Osteoblast (primary cell): Measurements from ENCODE around the gene FKBP11. TPM values are rescaled to one million over a fixed set of nuclear protein-coding genes. Genes with fewer than 3 reads are reported as not detected.
"Not testable (repeated sequence)": the region's sequence is repeated elsewhere in the genome, so short reads cannot be mapped to it uniquely, and the experiment has no call there.

Source experiments
- DNase-seq: peaks from one replicate; pipeline ENCODE4 v3.0.0; 2011; ENCODE audit warnings: low spot score, mixed read lengths; ENCODE audit not compliant: insufficient read length; ENCODE audit errors: missing footprints
- H2AFZ ChIP-seq: 2 replicates; pipeline ENCODE4 v1.6.0; 2011; ENCODE audit warnings: mild to moderate bottlenecking, low read length
- H3K27ac ChIP-seq: 2 replicates; pipeline ENCODE4 v1.5.1; 2011; ENCODE audit warnings: mild to moderate bottlenecking, low read depth, low read length, moderate library complexity
- H3K27me3 ChIP-seq: 2 replicates; pipeline ENCODE4 v1.6.0; 2012; ENCODE audit warnings: mild to moderate bottlenecking, control low read depth, inconsistent platforms, low read length, moderate library complexity; ENCODE audit not compliant: insufficient read depth
- H3K36me3 ChIP-seq: 2 replicates; pipeline ENCODE4 v1.5.1; 2011; ENCODE audit warnings: mild to moderate bottlenecking, low read length, control low read depth, moderate library complexity; ENCODE audit not compliant: insufficient read depth
- H3K4me1 ChIP-seq: 2 replicates; pipeline ENCODE4 v1.5.1; 2011; ENCODE audit warnings: mild to moderate bottlenecking, low read length, control low read depth, moderate library complexity; ENCODE audit not compliant: insufficient read depth
- H3K4me2 ChIP-seq: 2 replicates; pipeline ENCODE4 v1.6.0; 2011; ENCODE audit warnings: mild to moderate bottlenecking, low read length; ENCODE audit not compliant: insufficient read depth
- H3K4me3 ChIP-seq: fragments of 200-600 bp; sonication (generic); 3 replicates; pipeline ENCODE4 v1.5.1; 2012; ENCODE audit warnings: mild to moderate bottlenecking, low read length, inconsistent platforms; ENCODE audit not compliant: insufficient read depth
- H3K79me2 ChIP-seq: 2 replicates; pipeline ENCODE4 v1.6.0; 2012; ENCODE audit warnings: mild to moderate bottlenecking, low read length, control low read depth, inconsistent platforms; ENCODE audit not compliant: insufficient read depth
- H3K9me3 ChIP-seq: 2 replicates; pipeline ENCODE4 v1.5.1; 2011; ENCODE audit warnings: low read depth, low read length, control low read depth
- H4K20me1 ChIP-seq: 2 replicates; pipeline ENCODE4 v1.6.0; 2012; ENCODE audit warnings: mild to moderate bottlenecking, low read length, control low read depth; ENCODE audit not compliant: insufficient read depth
- CTCF ChIP-seq: IDR thresholded peaks from 2 replicates; pipeline ENCODE4 v1.5.1; 2011; ENCODE audit warnings: mild to moderate bottlenecking, low read depth, low read length, moderate library complexity; ENCODE audit errors: extremely low read depth
- total RNA-seq: library from RNA; depleted of rRNA; stranded (reverse); fragments of >200 nt; gene quantifications from 2 replicates; pipeline ENCODE4 v1.2.3, GENCODE V29; 2012

FKBP11 gene
- total RNA-seq, 1 donor, result 31.8 TPM

- no peak for DNase-seq
- Histone ChIP-seq H3K79me2 (no peaks in the 10 kb centered on the region), H3K36me3 (no peaks in the 10 kb centered on the region), H3K27ac (no peak overlapping the region), H2AFZ (no peak overlapping the region), H3K4me2 (no peak overlapping the region), H4K20me1 (no peaks in the 10 kb centered on the region), H3K4me3 (no peak overlapping the region), H3K9me3 (no peaks in the 10 kb centered on the region), H3K4me1 (no peaks in the 10 kb centered on the region), H3K27me3 (no peaks in the 10 kb centered on the region)
- no peak for TF ChIP-seq CTCF
Measured at GRCh38 chr12:48910196-48910595, 15.1 kb downstream of the FKBP11 start.

DNA sequence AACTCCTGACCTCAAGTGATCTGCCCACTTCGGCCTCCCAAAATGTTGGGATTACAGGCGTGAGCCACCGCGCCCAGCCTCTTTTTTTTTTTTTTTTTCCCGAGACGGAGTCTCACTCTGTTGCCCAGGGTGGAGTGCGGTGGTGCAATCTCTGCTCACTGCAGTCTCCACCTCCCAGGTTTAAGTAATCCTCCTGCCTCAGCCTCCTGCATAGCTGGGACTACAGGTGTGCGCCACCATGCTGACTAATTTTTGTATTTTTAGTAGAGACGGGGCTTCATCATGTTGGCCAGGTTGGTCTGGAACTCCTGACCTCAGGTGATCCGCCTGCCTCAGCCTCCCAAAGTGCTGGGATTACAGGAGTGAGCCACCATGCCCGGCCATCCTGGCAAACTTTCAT is 15.6 kb downstream of the FKBP11 start:
- H3K4me3 ChIP-seq, H3K4me1 ChIP-seq, H4K20me1 ChIP-seq, H2AFZ ChIP-seq, H3K27me3 ChIP-seq, H3K36me3 ChIP-seq, H3K79me2 ChIP-seq, H3K27ac ChIP-seq, DNase-seq, H3K4me2 ChIP-seq, H3K9me3 ChIP-seq: not testable (repeated sequence)

- H3K27me3 ChIP-seq, result no peaks in the 10 kb centered on the region
- H3K4me1 ChIP-seq, result peaks cover 2% of the 10 kb centered on the region
- no peaks in the 10 kb centered on the region for H4K20me1 ChIP-seq
- no peak overlapping the region for H2AFZ ChIP-seq
- no peak overlapping the region for H3K27ac ChIP-seq
- DNase-seq, result no peak
- no peaks in the 10 kb centered on the region for H3K36me3 ChIP-seq
- no peak overlapping the region for H3K4me2 ChIP-seq
- TF ChIP-seq CTCF, result no peak
- H3K9me3 ChIP-seq, result no peaks in the 10 kb centered on the region
- no peaks in the 10 kb centered on the region for H3K79me2 ChIP-seq
- no peak overlapping the region for H3K4me3 ChIP-seq
Measured at GRCh38 chr12:48907245-48907644, 18.0 kb downstream of the FKBP11 start.

GRCh38 chr12:48903982-48904411 is 21.3 kb downstream of the FKBP11 start:
- peaks cover 2% of the 10 kb centered on the region for H3K4me1 ChIP-seq
- peak overlapping the region; percentile 81 for H3K4me2 ChIP-seq
- peak; percentile 57 for TF ChIP-seq CTCF
- no peaks in the 10 kb centered on the region for H3K36me3 ChIP-seq
- peak; percentile 72 for DNase-seq
- H3K27me3 ChIP-seq, result no peaks in the 10 kb centered on the region
- H2AFZ ChIP-seq, result peak overlapping the region; percentile 45
- H4K20me1 ChIP-seq, result no peaks in the 10 kb centered on the region
- H3K27ac ChIP-seq, result no peak overlapping the region
- H3K4me3 ChIP-seq, result peak overlapping the region; percentile 66
- H3K79me2 ChIP-seq, result no peaks in the 10 kb centered on the region
- H3K9me3 ChIP-seq, result no peaks in the 10 kb centered on the region
